Mononuclear cell (primary cell): Measurements from ENCODE around the gene ADARB2. TPM values are rescaled to one million over a fixed set of nuclear protein-coding genes. Genes with fewer than 3 reads are reported as not detected.

ENCODE experiments used
- H3K27me3 ChIP-seq: 2 replicates; pipeline ENCODE4 v1.6.0; 2011; ENCODE audit warnings: low read length, control low read depth; ENCODE audit not compliant: insufficient read depth
- H3K4me1 ChIP-seq: 2 replicates; pipeline ENCODE4 v1.5.1; 2011; ENCODE audit warnings: mild to moderate bottlenecking, low read length, control low read depth; ENCODE audit not compliant: insufficient read depth
- H3K4me3 ChIP-seq: 2 replicates; pipeline ENCODE4 v1.5.1; 2011; ENCODE audit warnings: mild to moderate bottlenecking, low read length, moderate library complexity
- H3K9me3 ChIP-seq: 2 replicates; pipeline ENCODE4 v1.5.1; 2011; ENCODE audit warnings: low read depth, mild to moderate bottlenecking, control low read depth, low read length
- total RNA-seq: library from RNA; depleted of rRNA; stranded (reverse); fragments of >200 nt; gene quantifications from one replicate; pipeline ENCODE4 v1.2.3, GENCODE V29; 2012

The ADARB2 gene
- total RNA-seq, 1 donor = under 0.01 TPM

DNA sequence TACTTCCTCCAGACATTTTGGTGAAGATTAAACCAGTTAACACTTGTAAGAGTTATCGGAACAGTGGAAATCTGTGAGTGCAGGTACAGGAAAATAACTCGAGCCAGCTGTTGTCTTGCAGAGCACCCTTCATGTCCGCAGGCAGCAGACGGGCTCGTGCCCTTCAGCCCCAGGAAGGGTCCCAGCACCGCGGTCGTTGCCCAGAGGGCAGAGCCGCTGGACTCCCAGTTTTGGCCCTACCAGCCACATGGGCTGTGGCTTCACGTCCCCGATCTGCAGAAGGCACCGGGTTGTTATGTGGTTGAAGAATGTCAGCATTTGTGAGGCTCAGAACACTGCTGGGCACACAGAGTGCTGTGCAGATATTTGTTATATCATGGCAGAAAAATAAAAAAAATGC, 7.2 kb upstream of the ADARB2 start:
- Histone ChIP-seq H3K27me3 (peaks cover 10% of the 10 kb centered on the region), H3K9me3 (no peaks in the 10 kb centered on the region), H3K4me1 (no peaks in the 10 kb centered on the region), H3K4me3 (no peak overlapping the region)

DNA sequence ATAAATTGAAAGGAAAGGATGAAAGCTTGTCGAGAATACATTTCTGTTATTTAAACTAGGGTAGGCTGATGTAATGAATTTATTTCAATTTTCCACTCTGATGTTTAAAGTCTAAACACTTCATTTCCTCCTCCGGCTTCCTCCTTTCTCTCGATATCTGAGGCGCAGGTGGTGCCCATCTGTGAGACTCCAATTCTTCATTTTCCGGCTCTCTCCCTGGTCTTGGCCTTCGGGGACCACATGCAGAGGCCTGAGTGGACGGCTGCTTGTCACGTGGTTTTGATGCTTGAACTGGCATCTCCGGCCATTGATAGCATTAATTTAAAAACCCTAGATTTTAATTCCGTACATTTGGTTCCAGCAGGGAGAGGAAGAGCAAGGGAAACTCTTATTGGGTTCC, 5.8 kb upstream of the ADARB2 start:
- Histone ChIP-seq H3K9me3 (no peaks in the 10 kb centered on the region), H3K27me3 (peaks cover 24% of the 10 kb centered on the region), H3K4me1 (no peaks in the 10 kb centered on the region), H3K4me3 (no peak overlapping the region)

DNA sequence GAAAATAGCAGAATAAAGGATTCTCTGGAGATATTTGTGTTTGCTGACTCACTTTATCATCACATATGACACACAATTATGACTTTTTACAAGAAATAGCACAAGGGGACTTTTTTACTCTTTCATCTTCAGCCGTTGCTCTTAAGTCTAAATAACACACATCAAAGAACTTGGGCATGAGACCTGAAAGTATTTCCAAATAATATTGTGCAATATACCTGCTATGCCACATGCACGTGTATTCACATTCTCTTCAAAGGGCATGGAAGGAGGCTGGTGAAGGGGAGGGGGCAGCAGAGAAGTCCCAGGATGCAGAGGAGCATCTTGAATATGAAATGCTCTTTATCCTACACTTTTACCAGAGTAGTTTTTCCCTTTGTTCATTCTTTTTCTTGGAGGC, 4.1 kb upstream of the ADARB2 start:
- peaks cover 3% of the 10 kb centered on the region for H3K4me1 ChIP-seq
- H3K4me3 ChIP-seq = no peak overlapping the region
- peaks cover 41% of the 10 kb centered on the region for H3K27me3 ChIP-seq
- H3K9me3 ChIP-seq = no peaks in the 10 kb centered on the region

DNA sequence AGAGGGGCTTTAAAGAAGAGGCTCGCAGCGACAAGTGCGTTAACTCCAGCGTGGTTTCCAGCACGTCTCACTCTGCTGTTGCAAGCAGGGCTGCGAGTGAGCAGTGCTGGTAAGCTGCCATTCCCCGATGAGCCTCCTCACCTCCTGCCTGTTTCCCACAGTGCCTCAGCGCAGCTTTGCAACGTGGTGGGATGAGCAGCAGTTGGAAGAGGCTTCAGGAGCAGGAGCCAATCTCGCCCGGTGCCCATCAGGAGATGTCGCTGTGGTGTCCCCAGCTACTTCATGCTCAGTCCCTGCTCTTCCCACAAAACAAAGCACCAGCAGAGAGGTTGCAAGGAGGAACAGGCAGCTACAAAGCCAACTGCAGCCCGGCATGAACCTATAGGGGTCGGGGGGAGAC, 2.4 kb upstream of the ADARB2 start:
- peaks cover 58% of the 10 kb centered on the region for H3K27me3 ChIP-seq

DNA sequence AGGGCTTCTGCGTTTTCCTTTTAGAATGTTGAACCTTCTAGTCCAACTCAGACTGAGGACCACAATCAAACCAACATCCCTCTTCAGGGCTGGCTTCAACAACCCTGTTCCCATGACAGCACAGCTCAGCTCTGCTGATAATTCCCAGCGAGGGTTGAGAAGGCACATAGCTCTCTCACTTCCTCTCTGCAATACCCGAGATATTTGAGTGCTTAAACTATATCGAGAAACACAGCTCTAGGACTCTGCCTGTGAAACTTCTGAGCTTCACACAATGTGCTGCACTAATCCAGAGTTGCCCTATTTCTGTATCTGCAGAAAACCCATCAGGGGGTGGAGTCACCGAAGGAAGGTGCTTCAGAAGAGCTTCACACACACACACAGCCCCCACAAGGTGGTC, 1.6 kb upstream of the ADARB2 start:
- H3K9me3 ChIP-seq = no peaks in the 10 kb centered on the region
- H3K27me3 ChIP-seq = peaks cover 65% of the 10 kb centered on the region
- no peak overlapping the region for H3K4me3 ChIP-seq
- peaks cover 3% of the 10 kb centered on the region for H3K4me1 ChIP-seq

More for the DNA sequence above, 2.4 kb upstream of the ADARB2 start:
- Histone ChIP-seq H3K4me3 (no peak overlapping the region), H3K9me3 (no peaks in the 10 kb centered on the region), H3K4me1 (peaks cover 3% of the 10 kb centered on the region)

DNA sequence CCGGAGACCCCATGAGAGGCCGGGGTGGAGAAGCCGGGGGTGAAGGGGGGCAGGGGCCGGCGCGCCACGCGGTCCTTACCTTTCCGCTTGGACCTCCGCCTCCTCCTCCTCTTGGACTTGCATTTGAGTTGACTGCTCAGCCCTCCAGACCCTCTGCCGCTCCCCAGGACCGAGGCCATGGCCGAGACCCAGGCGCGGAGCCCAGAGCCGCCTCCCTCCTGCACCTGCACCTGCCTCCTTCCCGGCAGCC, 428 bp downstream of the ADARB2 start:
- Histone ChIP-seq H3K4me3 (no peak overlapping the region), H3K27me3 (peaks cover 84% of the 10 kb centered on the region), H3K4me1 (peaks cover 3% of the 10 kb centered on the region), H3K9me3 (no peaks in the 10 kb centered on the region)

DNA sequence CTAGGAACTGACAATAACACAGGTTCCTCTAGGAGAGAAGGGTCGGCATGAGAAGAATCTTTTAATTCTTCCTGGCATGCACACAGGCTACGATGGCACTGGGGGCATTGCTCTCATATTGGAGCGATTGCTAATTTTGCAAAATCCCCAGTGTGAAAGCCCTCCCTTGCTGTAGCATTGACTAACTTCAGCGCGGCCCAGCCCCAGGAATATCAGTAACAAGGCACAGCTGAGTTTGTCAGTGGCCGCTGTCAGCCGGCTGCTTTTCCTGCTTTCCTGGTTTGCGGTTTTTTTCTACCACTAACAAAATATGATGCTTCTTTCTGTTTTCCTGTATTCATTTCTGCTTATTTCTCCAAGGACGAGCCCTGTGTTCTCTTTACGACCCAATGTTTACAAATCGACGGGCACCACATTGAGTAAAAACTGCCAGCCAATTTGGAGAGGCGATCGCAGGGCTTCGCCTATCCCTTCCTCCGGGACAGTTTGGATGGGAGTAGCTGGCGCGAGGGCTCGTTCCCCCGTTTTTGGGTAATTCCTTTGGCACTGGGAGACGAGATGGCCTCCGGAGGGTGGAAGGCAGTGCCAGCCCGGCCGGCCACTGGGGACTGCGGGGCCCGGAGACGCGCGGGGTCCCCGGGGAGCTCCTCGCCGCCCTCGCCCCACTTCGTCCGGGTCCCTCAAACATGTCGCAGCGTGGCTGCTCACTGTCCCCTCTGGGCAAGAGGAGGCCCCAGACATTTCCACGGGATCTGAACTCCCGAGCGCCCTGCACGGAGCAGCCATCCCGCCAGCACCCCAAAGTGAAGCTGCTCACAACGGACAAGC, 967 bp downstream of the ADARB2 start:
- Histone ChIP-seq H3K9me3 (no peaks in the 10 kb centered on the region), H3K4me3 (no peak overlapping the region), H3K27me3 (peaks cover 84% of the 10 kb centered on the region), H3K4me1 (peaks cover 3% of the 10 kb centered on the region)

DNA sequence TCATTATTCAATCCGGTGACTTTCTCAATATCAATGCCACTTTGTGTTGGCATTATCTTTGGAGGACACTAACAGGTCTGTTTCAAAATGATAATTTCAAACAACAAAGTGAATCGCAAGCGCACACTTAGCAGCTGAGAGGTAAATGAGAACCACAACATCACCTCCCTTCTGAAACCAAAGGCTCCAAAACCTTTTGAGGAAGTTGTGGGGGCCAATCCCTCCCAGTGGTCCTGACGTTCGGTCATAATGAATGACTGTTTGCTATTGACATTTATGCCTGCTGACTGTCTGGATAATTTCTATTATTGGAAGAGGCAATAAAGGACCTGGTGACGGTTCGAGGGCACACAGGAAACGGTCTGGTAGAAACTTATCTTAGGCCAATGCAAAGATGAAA, 1.8 kb downstream of the ADARB2 start:
- Histone ChIP-seq H3K4me3 (no peak overlapping the region), H3K9me3 (no peaks in the 10 kb centered on the region), H3K27me3 (peaks cover 90% of the 10 kb centered on the region), H3K4me1 (peaks cover 3% of the 10 kb centered on the region)

DNA sequence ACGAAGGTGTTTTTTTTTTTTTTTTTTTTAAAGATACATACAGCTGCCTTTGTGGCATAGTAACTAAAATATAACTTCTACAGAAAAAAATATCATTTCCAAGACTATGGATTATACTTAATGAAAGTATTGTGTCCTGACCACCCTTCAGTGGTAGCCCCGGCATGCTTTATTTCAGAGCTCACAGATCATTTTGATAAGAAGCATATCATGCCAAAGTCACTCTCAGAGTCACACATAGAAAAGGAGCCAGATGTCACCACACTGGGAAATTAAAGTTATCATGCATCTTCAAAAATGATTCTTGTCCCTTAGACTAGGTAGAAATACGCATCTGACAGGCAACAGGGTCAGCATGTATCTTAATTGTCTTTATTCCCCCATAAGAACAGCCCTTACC, 3.0 kb downstream of the ADARB2 start:
- H3K9me3 ChIP-seq = no peaks in the 10 kb centered on the region
- H3K4me1 ChIP-seq = peaks cover 3% of the 10 kb centered on the region
- peaks cover 81% of the 10 kb centered on the region for H3K27me3 ChIP-seq
- no peak overlapping the region for H3K4me3 ChIP-seq

DNA sequence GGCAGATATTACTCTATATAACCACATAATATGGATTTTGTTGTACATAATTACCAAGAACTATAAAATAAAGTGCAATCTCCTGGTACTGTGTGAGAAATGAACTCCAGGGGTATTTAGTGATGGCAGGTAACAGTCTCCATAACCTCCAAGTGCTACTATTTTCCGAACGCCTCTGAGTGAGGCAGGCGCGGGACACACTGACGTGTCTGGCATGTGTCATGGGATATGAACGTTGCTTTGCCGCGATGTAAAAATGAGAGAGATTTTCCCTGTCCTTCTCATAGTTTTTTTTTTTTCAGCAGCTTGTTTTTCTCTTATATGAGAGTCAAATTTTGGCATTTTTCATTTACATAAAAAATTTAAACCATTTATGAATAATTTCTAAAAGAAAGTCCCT, 3.6 kb downstream of the ADARB2 start:
- H3K4me1 ChIP-seq = peaks cover 3% of the 10 kb centered on the region
- H3K27me3 ChIP-seq = peaks cover 75% of the 10 kb centered on the region
- H3K9me3 ChIP-seq = no peaks in the 10 kb centered on the region
- no peak overlapping the region for H3K4me3 ChIP-seq

DNA sequence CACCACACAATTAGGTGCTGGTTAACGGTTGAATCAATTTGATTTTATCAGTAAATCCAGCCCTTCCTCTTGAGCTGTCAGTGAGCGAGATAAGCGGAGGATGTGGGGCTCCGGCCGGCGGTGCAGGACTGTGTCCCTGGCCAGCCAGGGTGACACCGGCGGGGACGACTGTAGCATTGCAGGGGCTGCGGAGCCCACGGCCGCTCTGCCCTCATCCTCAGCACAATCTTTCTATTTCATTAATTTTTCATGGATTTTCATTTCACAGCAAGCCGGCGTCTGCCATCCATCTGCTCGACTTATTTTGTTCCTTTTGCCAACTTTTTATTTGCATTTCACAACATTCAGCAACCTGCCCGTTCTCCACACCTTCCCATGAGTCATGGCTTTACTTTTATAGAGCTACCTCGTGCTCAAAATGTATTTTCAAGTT, 4.7 kb downstream of the ADARB2 start:
- Histone ChIP-seq H3K4me1 (peaks cover 3% of the 10 kb centered on the region), H3K27me3 (peaks cover 64% of the 10 kb centered on the region), H3K9me3 (no peaks in the 10 kb centered on the region), H3K4me3 (no peak overlapping the region)

DNA sequence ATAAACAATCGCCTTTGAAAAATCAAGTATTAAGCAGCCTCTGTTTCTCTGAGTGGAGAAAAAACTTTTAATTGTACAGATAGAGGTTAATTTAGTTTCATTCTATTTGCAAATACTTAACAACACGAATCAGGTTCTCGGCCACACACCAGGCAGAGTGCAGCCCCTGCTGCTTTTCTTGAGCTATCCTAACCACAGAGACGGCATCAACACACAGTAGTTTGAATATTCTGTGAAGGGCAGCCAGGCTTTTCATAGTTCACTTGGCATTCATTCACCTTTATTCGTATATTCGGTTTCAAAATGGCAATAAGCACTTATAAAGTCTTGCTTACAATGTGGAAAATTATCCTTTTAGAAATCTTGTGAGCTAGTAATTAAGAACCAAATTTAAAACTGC, 5.7 kb downstream of the ADARB2 start:
- Histone ChIP-seq H3K4me3 (no peak overlapping the region), H3K9me3 (no peaks in the 10 kb centered on the region), H3K4me1 (peaks cover 2% of the 10 kb centered on the region), H3K27me3 (peaks cover 54% of the 10 kb centered on the region)

DNA sequence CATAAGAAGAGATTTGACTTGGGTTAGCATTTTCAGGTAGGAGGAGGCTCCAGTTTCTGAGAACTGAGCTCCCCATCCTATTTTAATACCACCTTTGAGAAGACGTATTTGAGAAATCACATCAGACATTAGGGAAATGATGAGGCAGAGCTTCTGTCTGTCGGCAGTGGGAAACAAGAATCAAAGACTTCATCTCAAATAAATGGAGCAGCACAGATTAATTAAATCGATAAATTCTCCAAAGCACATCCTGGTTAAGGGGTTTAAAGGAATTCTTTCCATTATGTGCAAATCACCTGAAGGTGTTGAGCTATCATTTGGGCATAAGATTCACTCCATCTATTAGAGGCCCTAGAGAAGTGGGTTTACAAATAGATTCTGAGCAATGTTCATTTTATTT, 7.6 kb downstream of the ADARB2 start:
- no peak overlapping the region for H3K4me3 ChIP-seq

DNA sequence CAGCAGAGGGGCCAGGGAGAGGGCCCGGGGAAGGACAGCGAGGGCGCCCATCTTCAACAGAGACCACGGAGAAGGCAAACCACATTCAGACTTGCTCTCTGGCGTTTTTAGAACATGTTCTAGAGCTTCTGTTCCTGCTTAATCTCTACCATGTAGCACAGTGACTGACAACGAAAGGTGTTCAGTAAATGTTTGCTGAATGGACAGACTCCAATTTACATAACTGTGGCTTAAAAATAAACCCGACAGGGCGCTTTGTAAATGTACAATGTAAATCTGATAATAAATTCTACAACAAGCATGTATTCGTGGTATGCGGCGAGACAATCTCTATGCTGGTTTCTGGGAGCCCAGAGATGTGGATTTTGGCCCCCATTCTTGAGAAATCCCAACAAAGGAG, 10.5 kb downstream of the ADARB2 start:
- no peaks in the 10 kb centered on the region for H3K9me3 ChIP-seq
- H3K4me3 ChIP-seq = no peak overlapping the region
- H3K4me1 ChIP-seq = no peaks in the 10 kb centered on the region
- H3K27me3 ChIP-seq = peaks cover 10% of the 10 kb centered on the region

More for the DNA sequence above, 7.6 kb downstream of the ADARB2 start:
- Histone ChIP-seq H3K9me3 (no peaks in the 10 kb centered on the region), H3K4me1 (no peaks in the 10 kb centered on the region), H3K27me3 (peaks cover 36% of the 10 kb centered on the region)

DNA sequence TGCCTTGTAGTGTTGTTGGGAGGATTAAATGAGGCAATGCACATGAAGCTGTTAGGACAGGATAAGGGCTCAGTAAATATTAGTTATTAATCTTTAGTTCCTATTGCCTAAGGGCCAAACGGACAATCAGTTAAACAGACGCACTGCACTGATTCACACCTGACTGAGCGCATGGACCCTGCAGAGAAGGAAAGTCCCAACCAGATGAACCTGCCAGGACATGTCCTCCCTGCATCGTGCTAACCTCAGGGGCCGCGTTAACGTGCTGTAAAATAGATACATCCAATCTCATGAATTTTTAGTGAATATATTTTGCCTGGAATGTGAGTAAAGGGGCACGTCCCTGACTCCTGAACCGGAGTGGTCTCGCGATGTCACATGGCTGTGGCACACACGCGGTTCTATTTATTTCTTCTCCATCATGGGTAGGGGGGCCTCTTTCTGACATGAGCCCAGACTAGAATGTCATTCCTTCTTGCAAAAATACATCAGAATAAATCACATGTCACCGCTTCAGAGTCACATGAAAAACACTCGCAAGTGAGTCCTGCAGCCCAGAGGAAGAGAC, 12.3 kb downstream of the ADARB2 start:
- Histone ChIP-seq H3K4me3 (no peak overlapping the region), H3K27me3 (peaks cover under 1% of the 10 kb centered on the region), H3K4me1 (no peaks in the 10 kb centered on the region), H3K9me3 (no peaks in the 10 kb centered on the region)

DNA sequence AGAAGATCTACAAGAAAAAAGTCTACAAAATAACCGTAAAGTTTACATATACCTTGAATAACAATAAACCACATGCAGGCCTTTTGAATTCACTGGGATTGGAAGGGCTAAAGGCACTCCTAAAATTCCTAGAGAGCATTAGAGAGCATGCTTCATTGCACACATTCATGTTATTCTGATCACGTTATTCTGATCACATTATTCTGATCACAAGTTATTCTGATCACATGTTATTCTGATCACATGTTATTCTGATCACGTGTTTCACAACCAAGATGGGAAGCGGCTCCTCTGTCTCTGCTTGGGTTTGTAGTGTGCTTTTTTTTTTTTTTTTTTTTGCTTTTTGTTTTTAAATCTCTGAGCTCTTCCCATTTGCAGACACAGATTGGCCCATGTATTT, 20.5 kb downstream of the ADARB2 start:
- Histone ChIP-seq H3K4me3 (no peak overlapping the region), H3K27me3 (peaks cover 5% of the 10 kb centered on the region), H3K9me3 (no peaks in the 10 kb centered on the region), H3K4me1 (no peaks in the 10 kb centered on the region)
